ENCODE results near the gene SPTBN5. TPM values are rescaled to one million over a fixed set of nuclear protein-coding genes. Genes with fewer than 3 reads are reported as not detected.

Gene SPTBN5
- total and polyA plus RNA-seq, 2 donors (not counting 1 experiment from before 2014, with no cell fraction given), result 0.55 to 1.4 TPM

GRCh38 chr15:41926185-41927056, 32.6 kb upstream of the SPTBN5 start:
- no peak for TF ChIP-seq EZH2 (IDR thresholded peaks at IDR 0.05; ENCODE audit: borderline replicate concordance, insufficient read depth, low read depth, low read length, poor library complexity, severe bottlenecking)
- TF ChIP-seq, protein P1, sequence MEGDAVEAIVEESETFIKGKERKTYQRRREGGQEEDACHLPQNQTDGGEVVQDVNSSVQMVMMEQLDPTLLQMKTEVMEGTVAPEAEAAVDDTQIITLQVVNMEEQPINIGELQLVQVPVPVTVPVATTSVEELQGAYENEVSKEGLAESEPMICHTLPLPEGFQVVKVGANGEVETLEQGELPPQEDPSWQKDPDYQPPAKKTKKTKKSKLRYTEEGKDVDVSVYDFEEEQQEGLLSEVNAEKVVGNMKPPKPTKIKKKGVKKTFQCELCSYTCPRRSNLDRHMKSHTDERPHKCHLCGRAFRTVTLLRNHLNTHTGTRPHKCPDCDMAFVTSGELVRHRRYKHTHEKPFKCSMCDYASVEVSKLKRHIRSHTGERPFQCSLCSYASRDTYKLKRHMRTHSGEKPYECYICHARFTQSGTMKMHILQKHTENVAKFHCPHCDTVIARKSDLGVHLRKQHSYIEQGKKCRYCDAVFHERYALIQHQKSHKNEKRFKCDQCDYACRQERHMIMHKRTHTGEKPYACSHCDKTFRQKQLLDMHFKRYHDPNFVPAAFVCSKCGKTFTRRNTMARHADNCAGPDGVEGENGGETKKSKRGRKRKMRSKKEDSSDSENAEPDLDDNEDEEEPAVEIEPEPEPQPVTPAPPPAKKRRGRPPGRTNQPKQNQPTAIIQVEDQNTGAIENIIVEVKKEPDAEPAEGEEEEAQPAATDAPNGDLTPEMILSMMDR (IDR thresholded peaks at IDR 0.05), result no peak
- H3K4me1 Mint-ChIP-seq, result peaks cover 74% of the 10 kb centered on the region
- peaks cover 4% of the 10 kb centered on the region for H3K9me3 Mint-ChIP-seq (ENCODE audit: insufficient read depth)
- Histone ChIP-seq H3K4me3 (ENCODE audit: control extremely low read depth in 1 of 5, extremely low read depth in 1 of 5, insufficient read depth in 1 of 5, low read depth in 2 of 5, low read length in 4 of 5) (no peak overlapping the region), H3K27me3 (replicated peaks in 1 of 4; ENCODE audit: control extremely low read depth in 1 of 4, control insufficient read depth in 3 of 4, insufficient read depth in 4 of 4, low read length in 3 of 4) (no peaks in the 10 kb centered on the region), H3K79me2 (ENCODE audit: control insufficient read depth, insufficient read depth, low read length) (peaks cover 3% of the 10 kb centered on the region), H3K36me3 (replicated peaks in 1 of 2; ENCODE audit: control extremely low read depth in 1 of 2, control insufficient read depth in 1 of 2, extremely low read depth in 1 of 2, insufficient read depth in 2 of 2, low read length in 1 of 2) (peaks cover 0 to 5% of the 10 kb centered on the region in 2 experiments), H3K9me3 (ENCODE audit: control extremely low read depth in 1 of 3, control insufficient read depth in 2 of 3, insufficient read depth in 1 of 3, low read length in 2 of 3) (peaks cover 0 to 11% (median 11%) of the 10 kb centered on the region in 3 donors), H3K27ac (ENCODE audit: low read length in 2 of 2) (peak overlapping the region; percentile 20 to 89), H2AFZ (ENCODE audit: insufficient read depth, low read depth, low read length, poor library complexity, severe bottlenecking) (no peak overlapping the region), H3K4me1 (ENCODE audit: control insufficient read depth in 2 of 2, insufficient read depth in 2 of 2, low read length in 2 of 2) (peaks cover 67 to 73% of the 10 kb centered on the region in 2 donors), H4K20me1 (ENCODE audit: control insufficient read depth, insufficient read depth, low read length, poor library complexity, severe bottlenecking) (no peaks in the 10 kb centered on the region), H3K4me2 (replicated peaks; ENCODE audit: low read depth, low read length, poor library complexity, severe bottlenecking) (peak overlapping the region; percentile 61), H3K9ac (ENCODE audit: low read length) (no peak overlapping the region)
- intact Hi-C loops (cut with micrococcal nuclease), result no loop called here
- peak; percentile 33 for DNase-seq
- ChIA-PET POLR2A (no interaction called here), CTCF (no interaction called here)
- H3K27ac Mint-ChIP-seq, result peak overlapping the region; percentile 88
- no peak for ATAC-seq (ENCODE audit: low read depth)
- no peak overlapping the region for H3K4me3 Mint-ChIP-seq
- 65% methylated on average over 9 of the region's 10 CpGs for WGBS (ENCODE audit: insufficient coverage)
- no peaks in the 10 kb centered on the region for H3K27me3 Mint-ChIP-seq

- Histone ChIP-seq H3K79me2 (ENCODE audit: control insufficient read depth, insufficient read depth, low read length) (peaks cover 3% of the 10 kb centered on the region), H3K9me3 (ENCODE audit: control extremely low read depth in 1 of 3, control insufficient read depth in 2 of 3, insufficient read depth in 1 of 3, low read length in 2 of 3) (peaks cover 0 to 16% (median 11%) of the 10 kb centered on the region in 3 donors), H3K4me3 (ENCODE audit: control extremely low read depth in 1 of 5, extremely low read depth in 1 of 5, insufficient read depth in 1 of 5, low read depth in 2 of 5, low read length in 4 of 5) (no peak overlapping the region), H3K36me3 (replicated peaks in 1 of 2; ENCODE audit: control extremely low read depth in 1 of 2, control insufficient read depth in 1 of 2, extremely low read depth in 1 of 2, insufficient read depth in 2 of 2, low read length in 1 of 2) (peaks cover 0 to 8% of the 10 kb centered on the region in 2 experiments), H3K27me3 (replicated peaks in 1 of 4; ENCODE audit: control extremely low read depth in 1 of 4, control insufficient read depth in 3 of 4, insufficient read depth in 4 of 4, low read length in 3 of 4) (no peaks in the 10 kb centered on the region), H3K4me1 (ENCODE audit: control insufficient read depth in 2 of 2, insufficient read depth in 2 of 2, low read length in 2 of 2) (peaks cover 59 to 65% of the 10 kb centered on the region in 2 donors), H3K4me2 (replicated peaks; ENCODE audit: low read depth, low read length, poor library complexity, severe bottlenecking) (no peak overlapping the region), H4K20me1 (ENCODE audit: control insufficient read depth, insufficient read depth, low read length, poor library complexity, severe bottlenecking) (no peaks in the 10 kb centered on the region), H3K27ac (ENCODE audit: low read length in 2 of 2) (no peak overlapping the region), H2AFZ (ENCODE audit: insufficient read depth, low read depth, low read length, poor library complexity, severe bottlenecking) (no peak overlapping the region), H3K9ac (ENCODE audit: low read length) (no peak overlapping the region)
- Mint-ChIP-seq H3K4me3 (no peak overlapping the region), H3K9me3 (ENCODE audit: insufficient read depth) (peaks cover 4% of the 10 kb centered on the region), H3K27me3 (no peaks in the 10 kb centered on the region), H3K27ac (no peak overlapping the region), H3K4me1 (peaks cover 75% of the 10 kb centered on the region)
- intact Hi-C loops (cut with micrococcal nuclease), result no loop called here
- no peak for DNase-seq
- TF ChIP-seq, protein P1 (IDR thresholded peaks at IDR 0.05), result no peak
- TF ChIP-seq EZH2 (IDR thresholded peaks at IDR 0.05; ENCODE audit: borderline replicate concordance, insufficient read depth, low read depth, low read length, poor library complexity, severe bottlenecking), result no peak
- no peak for ATAC-seq (ENCODE audit: low read depth)
- ChIA-PET POLR2A (no interaction called here), CTCF (interaction anchor here (1.0 kb wide), 1 partner anchor 20 kb away, joined by 4 read pairs; no protein-coding TSS in a partner anchor)
- 100% methylated on average over 4 of the region's 7 CpGs for WGBS (ENCODE audit: insufficient coverage)
Observed at GRCh38 chr15:41925086-41925608, 31.3 kb upstream of the SPTBN5 start.

All from B cell (primary cell).